ENCODE data around the gene GNG7.
"Not testable (repeated sequence)": the region's sequence is repeated elsewhere in the genome, so short reads cannot be mapped to it uniquely, and the experiment has no call there.

GNG7 gene

DNA sequence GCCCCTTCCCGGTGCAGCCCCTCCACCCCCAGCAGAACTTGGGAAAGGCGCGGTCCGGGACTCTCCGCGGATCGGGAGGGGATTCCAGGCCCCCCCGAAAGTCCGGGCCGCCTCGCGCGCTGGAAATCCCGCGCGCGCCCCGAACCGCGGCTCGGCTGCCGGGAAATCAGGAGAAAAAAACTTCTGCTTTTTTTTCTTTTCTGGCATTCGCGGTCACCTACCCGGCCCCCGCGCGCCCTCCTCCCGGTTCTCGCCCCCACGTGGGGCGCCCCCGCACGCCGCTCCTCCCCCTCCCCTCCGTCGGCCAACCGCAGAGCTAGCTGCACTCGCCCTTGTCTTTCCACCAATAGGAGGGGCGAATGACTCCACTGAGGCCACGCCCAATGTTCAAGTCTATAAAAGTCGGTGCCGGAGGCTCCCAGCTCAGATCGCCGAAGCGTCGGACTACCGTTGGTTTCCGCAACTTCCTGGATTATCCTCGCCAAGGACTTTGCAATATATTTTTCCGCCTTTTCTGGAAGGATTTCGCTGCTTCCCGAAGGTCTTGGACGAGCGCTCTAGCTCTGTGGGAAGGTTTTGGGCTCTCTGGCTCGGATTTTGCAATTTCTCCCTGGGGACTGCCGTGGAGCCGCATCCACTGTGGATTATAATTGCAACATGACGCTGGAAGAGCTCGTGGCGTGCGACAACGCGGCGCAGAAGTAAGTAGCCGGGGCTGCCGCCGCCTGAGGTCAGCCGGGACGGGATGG is 226.6 kb downstream of the GNG7 start, which contains the start of gene GADD45B:
Gene GADD45B, plus strand, starts transcription at position 426 of the 749 bp plus-strand sequence. Its CDS starts 232 bp downstream, at position 658.
- in situ Hi-C loops (cut with MboI; ENCODE audit: low pct_unique_long_range_greater_than_20kb, low sequenced_read_pairs), result no loop called here

GRCh38 chr19:2475018-2475701 is 227.3 kb downstream of the GNG7 start:
- in situ Hi-C loops (cut with MboI; ENCODE audit: low pct_unique_long_range_greater_than_20kb, low sequenced_read_pairs), result no loop called here
- DNase-seq, result peak; percentile 75

More for the DNA sequence above, 226.6 kb downstream of the GNG7 start, which contains the start of gene GADD45B:
- peak; percentile 97 for DNase-seq

GRCh38 chr19:2474232-2475017 is 228.1 kb downstream of the GNG7 start:
- in situ Hi-C loops (cut with MboI; ENCODE audit: low pct_unique_long_range_greater_than_20kb, low sequenced_read_pairs), result no loop called here
- DNase-seq, result peak; percentile 92

DNA sequence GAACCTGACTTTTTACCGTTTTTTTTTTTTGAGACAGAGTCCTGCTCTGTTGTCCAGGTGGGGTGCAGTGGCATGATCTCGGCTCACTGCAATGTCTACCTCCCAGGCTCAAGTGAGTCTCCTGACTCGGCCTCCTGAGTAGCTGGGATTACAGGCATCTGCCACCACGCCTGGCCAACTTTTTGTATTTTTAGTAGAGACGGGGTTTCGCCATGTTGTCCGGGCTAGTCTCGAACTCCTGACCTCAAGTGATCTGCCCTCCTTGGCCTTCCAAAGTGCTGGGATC is 232.6 kb downstream of the GNG7 start:
- DNase-seq, result not testable (repeated sequence)
- in situ Hi-C loops (cut with MboI; ENCODE audit: low pct_unique_long_range_greater_than_20kb, low sequenced_read_pairs), result loop anchor here (10.0 kb wide), 1 partner anchor 145 kb away; no protein-coding TSS in a partner anchor

- in situ Hi-C loops (cut with MboI; ENCODE audit: low pct_unique_long_range_greater_than_20kb, low sequenced_read_pairs), result loop anchor here (10.0 kb wide), 1 partner anchor 145 kb away; no protein-coding TSS in a partner anchor
- peak; percentile 63 for DNase-seq
Measured at GRCh38 chr19:2469102-2469914, 233.2 kb downstream of the GNG7 start.

GRCh38 chr19:2468596-2468995 is 233.9 kb downstream of the GNG7 start:
- DNase-seq, result no peak

GRCh38 chr19:2464389-2464788 is 238.1 kb downstream of the GNG7 start:
- in situ Hi-C loops (cut with MboI; ENCODE audit: low pct_unique_long_range_greater_than_20kb, low sequenced_read_pairs), result loop anchor here (10.0 kb wide), 1 partner anchor 150 kb away; no protein-coding TSS in a partner anchor
- no peak for DNase-seq

More at GRCh38 chr19:2468596-2468995, 233.9 kb downstream of the GNG7 start:
- in situ Hi-C loops (cut with MboI; ENCODE audit: low pct_unique_long_range_greater_than_20kb, low sequenced_read_pairs), result loop anchor here (10.0 kb wide), 1 partner anchor 146 kb away; no protein-coding TSS in a partner anchor

GRCh38 chr19:2463694-2464093 is 238.8 kb downstream of the GNG7 start:
- DNase-seq, result not testable (repeated sequence)
- in situ Hi-C loops (cut with MboI; ENCODE audit: low pct_unique_long_range_greater_than_20kb, low sequenced_read_pairs), result loop anchor here (10.0 kb wide), 1 partner anchor 151 kb away; no protein-coding TSS in a partner anchor

DNA sequence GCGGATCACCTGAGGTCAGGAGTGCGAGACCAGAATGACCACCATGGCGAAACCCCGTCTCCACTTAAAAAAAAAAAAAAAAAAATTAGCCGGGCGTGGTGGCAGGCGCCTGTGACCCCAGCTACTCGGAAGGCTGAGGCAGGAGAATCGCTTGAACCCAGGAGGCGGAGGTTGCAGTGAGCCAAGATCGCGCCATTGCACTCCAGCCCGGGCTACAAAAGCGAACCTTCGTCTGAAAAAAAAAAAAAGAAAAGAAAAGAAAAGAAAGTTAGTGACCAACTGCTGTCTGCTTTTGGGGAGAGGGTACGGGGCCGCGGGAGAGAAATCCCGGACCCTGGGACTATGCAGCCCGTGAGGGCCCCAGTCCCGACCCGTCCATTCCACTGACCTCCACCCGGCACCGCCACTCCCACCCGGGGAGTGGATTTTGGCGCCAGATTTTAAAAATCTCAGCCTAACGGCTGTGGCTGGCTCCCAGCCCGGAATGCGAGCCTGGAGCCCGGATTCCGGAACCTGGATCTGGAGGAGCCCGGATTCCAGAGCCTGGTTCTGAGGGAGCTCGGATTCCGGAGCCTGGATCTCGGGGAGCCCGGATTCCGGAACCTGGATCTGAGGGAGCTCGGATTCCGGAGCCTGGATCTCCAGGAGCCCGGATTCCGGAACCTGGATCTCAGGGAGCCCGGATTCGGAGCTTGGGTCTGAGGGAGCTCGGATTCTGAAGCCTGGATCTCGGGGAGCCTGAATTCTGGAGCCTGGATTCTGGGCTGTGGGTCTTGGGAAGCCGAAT is 239.7 kb downstream of the GNG7 start:
- no peak for DNase-seq
- in situ Hi-C loops (cut with MboI; ENCODE audit: low pct_unique_long_range_greater_than_20kb, low sequenced_read_pairs), result loop anchor here (10.0 kb wide), 1 partner anchor 152 kb away; no protein-coding TSS in a partner anchor

- in situ Hi-C loops (cut with MboI; ENCODE audit: low pct_unique_long_range_greater_than_20kb, low sequenced_read_pairs), result loop anchor here (10.0 kb wide), 1 partner anchor 153 kb away; no protein-coding TSS in a partner anchor
- no peak for DNase-seq
Measured at GRCh38 chr19:2461751-2462634, 240.5 kb downstream of the GNG7 start.
